Endothelial cell of umbilical vein (primary cell): Measurements from ENCODE around the gene PHLDB2. TPM values are rescaled to one million over a fixed set of nuclear protein-coding genes. Genes with fewer than 3 reads are reported as not detected.

ENCODE experiments used
- BruUV-seq: library from RNA; stranded (reverse); fragments of 400-500 nt; replicated peaks from 2 replicates; lab custom pipeline; 2021; lab: Mats Ljungman, UMichigan
- CTCF ChIA-PET: fragments of 300-600, 350-600 bp; sonication (Branson Sonifier 250); formaldehyde crosslinking; loops from one replicate; lab custom pipeline; 2021; ENCODE audit warnings: antibody characterized with exemption, inconsistent platforms; lab: Charles Lee
- POLR2A ChIA-PET: fragments of 300-600, 350-600 bp; sonication (Branson Sonifier 250); formaldehyde crosslinking; loops from one replicate; lab custom pipeline; 2021; ENCODE audit warnings: antibody characterized with exemption, inconsistent platforms; lab: Charles Lee
- DNase-seq: peaks from one replicate; pipeline ENCODE4 v3.0.0-alpha.2; 2011; ENCODE audit warnings: low read depth, low spot score
- FAIRE-seq: peaks from 2 replicates; lab custom pipeline; 2011; peaks lifted over from hg19 to GRCh38; lab: Jason Lieb, UNC
- H2AFZ ChIP-seq: 2 replicates; pipeline ENCODE4 v1.6.0; 2012; ENCODE audit warnings: low read depth, low read length, control low read depth, inconsistent platforms
- H3K27ac ChIP-seq: 2 replicates; pipeline ENCODE4 v1.5.1; 2011; ENCODE audit warnings: low read depth, mild to moderate bottlenecking, control low read depth, low read length, moderate library complexity; ENCODE audit not compliant: insufficient read depth
- H3K27me3 ChIP-seq, 2 experiments: 2 replicates each; pipeline versions ENCODE4 v1.6.0 to v1.6.1; 2011; ENCODE audit warnings: low read length in 2 of 2, mixed read lengths in 1 of 2; ENCODE audit not compliant: control insufficient read depth in 2 of 2, insufficient read depth in 2 of 2
- H3K36me3 ChIP-seq, 2 experiments: 2 replicates in 1 of 2; 3 replicates in 1 of 2; pipeline ENCODE4 v1.5.1; 2011; ENCODE audit warnings: low read length in 2 of 2, mild to moderate bottlenecking in 1 of 2, moderate library complexity in 1 of 2; ENCODE audit not compliant: control insufficient read depth in 2 of 2, insufficient read depth in 2 of 2; ENCODE audit errors: extremely low read depth in 1 of 2
- H3K4me1 ChIP-seq: 3 replicates; pipeline ENCODE4 v1.5.1; 2011; ENCODE audit warnings: mild to moderate bottlenecking, low read length; ENCODE audit not compliant: control insufficient read depth, insufficient read depth; ENCODE audit errors: extremely low read depth
- H3K4me2 ChIP-seq: 2 replicates; pipeline ENCODE4 v1.6.1; 2011; ENCODE audit warnings: low read length, control low read depth, mixed read lengths; ENCODE audit not compliant: insufficient read depth
- H3K4me3 ChIP-seq, 3 experiments: fragments of 200-600 bp in 1 of 3; sonication (generic), shearing (Covaris generic) in 1 of 3; replicated peaks in 1 of 3; 2 replicates each; pipeline ENCODE4 v1.5.1; 2011 to 2016; ENCODE audit warnings: control low read depth in 3 of 3, low read length in 3 of 3, mild to moderate bottlenecking in 2 of 3, inconsistent platforms in 1 of 3, low read depth in 1 of 3, moderate library complexity in 1 of 3; ENCODE audit not compliant: insufficient read depth in 1 of 3
- H3K79me2 ChIP-seq: 2 replicates; pipeline ENCODE4 v1.6.0; 2012; ENCODE audit warnings: low read length, inconsistent platforms; ENCODE audit not compliant: control insufficient read depth, insufficient read depth
- H3K9ac ChIP-seq: replicated peaks from 2 replicates; pipeline ENCODE3; 2011; ENCODE audit warnings: low read length, control low read depth; ENCODE audit not compliant: insufficient read depth; ENCODE audit errors: extremely low read depth
- H3K9me1 ChIP-seq: replicated peaks from 3 replicates; pipeline ENCODE4 v1.6.0; 2011; ENCODE audit warnings: mild to moderate bottlenecking, low read length; ENCODE audit not compliant: control insufficient read depth, insufficient read depth; ENCODE audit errors: extremely low read depth
- H3K9me3 ChIP-seq: replicated peaks from 2 replicates; pipeline ENCODE4 v1.5.1; 2012; ENCODE audit warnings: low read length, inconsistent platforms; ENCODE audit not compliant: control insufficient read depth, insufficient read depth
- H4K20me1 ChIP-seq: replicated peaks from 2 replicates; pipeline ENCODE3; 2011; ENCODE audit warnings: mild to moderate bottlenecking, low read length; ENCODE audit not compliant: control insufficient read depth, insufficient read depth; ENCODE audit errors: extremely low read depth
- EZH2 ChIP-seq: IDR thresholded peaks from 2 replicates; pipeline ENCODE4 v1.6.1; 2012; ENCODE audit warnings: borderline replicate concordance, low read depth, mild to moderate bottlenecking, moderate library complexity, low read length, inconsistent platforms; ENCODE audit not compliant: severe bottlenecking
- FOS ChIP-seq: IDR thresholded peaks from 2 replicates; pipeline ENCODE4 v1.6.1; 2011; ENCODE audit warnings: mild to moderate bottlenecking, low read length, moderate library complexity, borderline replicate concordance; ENCODE audit not compliant: insufficient read depth
- GATA2 ChIP-seq: IDR thresholded peaks from 2 replicates; pipeline ENCODE4 v1.7.0; 2011; ENCODE audit warnings: low read depth, mild to moderate bottlenecking, moderate library complexity, mixed read lengths, low read length; ENCODE audit not compliant: insufficient read length, insufficient read depth
- JUN ChIP-seq: IDR thresholded peaks from 2 replicates; pipeline ENCODE4 v1.6.1; 2011; ENCODE audit warnings: borderline replicate concordance, low read depth; ENCODE audit not compliant: insufficient read length, insufficient read depth
- MYC ChIP-seq: IDR thresholded peaks from one replicate; pipeline ENCODE4 v1.6.1; 2011; ENCODE audit warnings: mild to moderate bottlenecking, low read depth, low read length
- POLR2A ChIP-seq: IDR thresholded peaks from 2 replicates; pipeline ENCODE4 v1.6.1; 2012; ENCODE audit warnings: low read depth, mild to moderate bottlenecking, control low read depth, low read length
- POLR2AphosphoS5 ChIP-seq: IDR thresholded peaks from 2 replicates; pipeline ENCODE4 v1.6.1; 2012; ENCODE audit warnings: low read depth, mild to moderate bottlenecking, control low read depth, low read length, moderate library complexity; ENCODE audit not compliant: insufficient read depth
- dilution Hi-C: fragments of 300-500 bp; cut with MboI; formaldehyde crosslinking; loops from one replicate; pipeline ENCODE4 v1.15.0; 2019; ENCODE audit warnings: low sequenced_read_pairs; ENCODE audit not compliant: extremely low pct_ligation_motif_present
- intact Hi-C: fragments of 100-400 bp; cut with micrococcal nuclease; formaldehyde crosslinking; loops from one replicate; pipeline ENCODE4 v1.10.0; 2022
- polyA plus RNA-seq, 4 experiments: library from polyadenylated mRNA; depleted of rRNA in 3 of 4; stranded (reverse) in 3 of 4; unstranded in 1 of 4; fragments of >200 nt; gene quantifications; 2 replicates each; pipeline versions ENCODE4 v1.2.1 to v1.2.3, GENCODE V29; 2011 to 2012; ENCODE audit warnings: missing spikeins in 1 of 4
- total RNA-seq: library from RNA; stranded (reverse); gene quantifications from 2 replicates; pipeline ENCODE4 v1.2.3, GENCODE V29; 2021
- TF ChIP-seq, protein P1 (sequence below): IDR thresholded peaks from 2 replicates; pipeline ENCODE4 v1.6.1; 2011; ENCODE audit not compliant: insufficient read depth, insufficient read length
- TF ChIP-seq, protein P2 (sequence below), 2 donors: IDR thresholded peaks; 1 replicate in 1 of 2; 2 replicates in 1 of 2; pipeline ENCODE4 v1.5.1; 2011; ENCODE audit warnings: low read length in 2 of 2, mild to moderate bottlenecking in 2 of 2, moderate library complexity in 2 of 2, control low read depth in 1 of 2, inconsistent platforms in 1 of 2, low read depth in 1 of 2; ENCODE audit not compliant: insufficient read depth in 1 of 2; ENCODE audit errors: extremely low read depth in 1 of 2

Gene PHLDB2
- total and polyA plus RNA-seq, 2 donors (not counting 3 experiments of a cell fraction or from before 2014, with no cell fraction given), result 22.4 to 104 TPM

DNA sequence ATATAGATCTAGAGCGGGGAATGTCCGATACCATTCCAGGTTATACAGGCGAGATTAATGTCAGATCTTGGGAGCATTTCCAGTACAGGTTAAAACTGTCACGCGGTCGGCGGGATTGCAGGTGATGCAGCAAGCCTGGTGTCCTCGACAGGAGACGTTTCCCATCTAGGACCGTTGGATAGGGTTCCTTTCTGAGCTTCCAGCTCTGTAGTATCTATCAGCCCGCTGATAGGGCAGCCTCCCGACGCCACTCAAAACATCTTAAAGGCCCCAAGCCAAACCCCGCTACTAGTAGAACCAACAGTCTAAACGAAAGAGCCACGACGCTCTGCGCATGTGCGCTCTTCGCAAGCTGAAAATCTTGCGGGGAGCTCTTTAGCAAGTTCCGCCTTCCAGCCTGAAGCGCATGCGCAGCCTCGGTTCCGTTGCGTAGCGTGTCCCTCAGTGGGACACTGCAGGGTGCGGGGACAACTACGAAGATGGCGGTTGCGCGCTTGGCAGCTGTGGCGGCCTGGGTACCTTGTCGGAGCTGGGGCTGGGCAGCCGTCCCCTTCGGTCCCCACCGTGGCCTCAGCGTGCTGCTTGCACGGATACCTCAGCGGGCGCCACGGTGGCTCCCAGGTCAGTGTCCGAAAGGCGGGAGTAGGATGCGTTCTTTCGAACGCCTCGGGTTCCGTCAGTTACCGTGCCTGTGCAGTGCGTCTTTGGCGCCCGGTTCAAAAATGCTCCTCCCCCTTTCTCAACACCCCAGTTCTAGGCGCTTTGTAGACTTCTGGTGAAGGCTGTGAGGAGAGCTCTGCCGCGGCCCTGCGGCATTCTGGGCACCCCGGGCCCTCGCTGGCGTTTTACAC is 119.7 kb downstream of the PHLDB2 start, which contains the start of gene ABHD10:
ABHD10 (plus strand) TSS at position 444 of the 851 bp plus-strand sequence; CDS start at position 480, 36 bp downstream.
- Histone ChIP-seq H4K20me1 (no peaks in the 10 kb centered on the region), H3K4me1 (peaks cover 21% of the 10 kb centered on the region), H3K9me3 (no peaks in the 10 kb centered on the region), H2AFZ (peak within 1 kb of the TSS; percentile 77), H3K79me2 (peaks cover 39% of the 10 kb centered on the region), H3K4me2 (peak within 1 kb of the TSS; percentile 93), H3K27me3 (no peaks in the 10 kb centered on the region), H3K27ac (peak within 1 kb of the TSS; percentile 33), H3K4me3 (peak within 1 kb of the TSS; percentile 80 to 96 (median 96)), H3K36me3 (peaks cover 2 to 15% of the 10 kb centered on the region in 2 experiments), H3K9ac (peak within 1 kb of the TSS; percentile 75), H3K9me1 (no peaks in the 10 kb centered on the region)
- FAIRE-seq, result peak; percentile 96
- DNase-seq, result peak; percentile 99
- TF ChIP-seq GATA2 (no peak), POLR2AphosphoS5 (peak; percentile 88), JUN (no peak), POLR2A (peak; percentile 90), MYC (no peak), FOS (no peak), EZH2 (no peak)
- TF ChIP-seq, protein P1, sequence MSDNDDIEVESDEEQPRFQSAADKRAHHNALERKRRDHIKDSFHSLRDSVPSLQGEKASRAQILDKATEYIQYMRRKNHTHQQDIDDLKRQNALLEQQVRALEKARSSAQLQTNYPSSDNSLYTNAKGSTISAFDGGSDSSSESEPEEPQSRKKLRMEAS, result peak; percentile 28
- TF ChIP-seq, protein P2, sequence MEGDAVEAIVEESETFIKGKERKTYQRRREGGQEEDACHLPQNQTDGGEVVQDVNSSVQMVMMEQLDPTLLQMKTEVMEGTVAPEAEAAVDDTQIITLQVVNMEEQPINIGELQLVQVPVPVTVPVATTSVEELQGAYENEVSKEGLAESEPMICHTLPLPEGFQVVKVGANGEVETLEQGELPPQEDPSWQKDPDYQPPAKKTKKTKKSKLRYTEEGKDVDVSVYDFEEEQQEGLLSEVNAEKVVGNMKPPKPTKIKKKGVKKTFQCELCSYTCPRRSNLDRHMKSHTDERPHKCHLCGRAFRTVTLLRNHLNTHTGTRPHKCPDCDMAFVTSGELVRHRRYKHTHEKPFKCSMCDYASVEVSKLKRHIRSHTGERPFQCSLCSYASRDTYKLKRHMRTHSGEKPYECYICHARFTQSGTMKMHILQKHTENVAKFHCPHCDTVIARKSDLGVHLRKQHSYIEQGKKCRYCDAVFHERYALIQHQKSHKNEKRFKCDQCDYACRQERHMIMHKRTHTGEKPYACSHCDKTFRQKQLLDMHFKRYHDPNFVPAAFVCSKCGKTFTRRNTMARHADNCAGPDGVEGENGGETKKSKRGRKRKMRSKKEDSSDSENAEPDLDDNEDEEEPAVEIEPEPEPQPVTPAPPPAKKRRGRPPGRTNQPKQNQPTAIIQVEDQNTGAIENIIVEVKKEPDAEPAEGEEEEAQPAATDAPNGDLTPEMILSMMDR (IDR thresholded peaks at IDR 0.05; ENCODE audit: extremely low read depth in 1 of 2, insufficient read depth in 1 of 2, low read depth in 1 of 2, low read length in 2 of 2), result no peak
- BruUV-seq, result TSS peak; percentile 85
- intact Hi-C loops, result no loop called here
- CTCF ChIA-PET, result interaction anchor here (0.6 to 6.3 kb wide), 23 partner anchors 8 to 310 kb away, joined by 3 to 50 read pairs (median 6); partner anchors contain the start of genes PHLDB2 and TAGLN3
- dilution Hi-C loops, result no loop called here
- POLR2A ChIA-PET, result interaction anchor here (0.6 to 1.7 kb wide), 7 partner anchors 11 to 1152 kb away, joined by 3 to 8 read pairs (median 4); no protein-coding TSS in a partner anchor
